GM19455 (cell line): Measurements from ENCODE around the gene PPP3R2.
"Not testable (repeated sequence)": the region's sequence is repeated elsewhere in the genome, so short reads cannot be mapped to it uniquely, and the experiment has no call there.

Experiments used
- ATAC-seq: cut with Tn5 transposase; IDR thresholded peaks from one replicate; pipeline ENCODE4 v1.9.1; 2021; ENCODE audit not compliant: unreplicated experiment

The PPP3R2 gene

GRCh38 chr9:101590074-101590473 is 4.7 kb downstream of the PPP3R2 start:
- not testable (repeated sequence) for ATAC-seq

GRCh38 chr9:101587332-101588043 is 7.3 kb downstream of the PPP3R2 start:
- no peak for ATAC-seq

- ATAC-seq, result no peak
Observed at GRCh38 chr9:101586651-101587050, 8.1 kb downstream of the PPP3R2 start.

DNA sequence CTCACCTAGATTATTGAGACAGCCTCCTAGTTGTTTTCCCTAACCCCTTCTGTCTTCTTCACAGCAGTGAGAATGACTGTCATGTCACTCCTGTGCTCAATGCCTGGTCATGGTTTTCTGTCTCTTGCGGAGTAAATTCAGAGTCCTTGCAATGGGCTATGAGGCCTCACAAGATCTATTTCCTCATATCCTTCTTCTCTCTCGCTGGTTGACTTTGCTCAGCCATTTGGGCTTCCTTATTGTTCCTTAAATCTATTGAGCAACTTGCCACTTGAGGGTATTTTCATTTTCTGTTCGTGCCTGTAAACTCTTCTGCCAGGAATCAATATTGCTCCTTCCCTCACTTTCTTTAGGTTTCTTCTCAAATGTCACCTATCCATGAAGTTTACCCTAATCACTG is 9.0 kb downstream of the PPP3R2 start:
- ATAC-seq, result no peak

GRCh38 chr9:101582553-101582952 is 12.2 kb downstream of the PPP3R2 start:
- ATAC-seq, result no peak

DNA sequence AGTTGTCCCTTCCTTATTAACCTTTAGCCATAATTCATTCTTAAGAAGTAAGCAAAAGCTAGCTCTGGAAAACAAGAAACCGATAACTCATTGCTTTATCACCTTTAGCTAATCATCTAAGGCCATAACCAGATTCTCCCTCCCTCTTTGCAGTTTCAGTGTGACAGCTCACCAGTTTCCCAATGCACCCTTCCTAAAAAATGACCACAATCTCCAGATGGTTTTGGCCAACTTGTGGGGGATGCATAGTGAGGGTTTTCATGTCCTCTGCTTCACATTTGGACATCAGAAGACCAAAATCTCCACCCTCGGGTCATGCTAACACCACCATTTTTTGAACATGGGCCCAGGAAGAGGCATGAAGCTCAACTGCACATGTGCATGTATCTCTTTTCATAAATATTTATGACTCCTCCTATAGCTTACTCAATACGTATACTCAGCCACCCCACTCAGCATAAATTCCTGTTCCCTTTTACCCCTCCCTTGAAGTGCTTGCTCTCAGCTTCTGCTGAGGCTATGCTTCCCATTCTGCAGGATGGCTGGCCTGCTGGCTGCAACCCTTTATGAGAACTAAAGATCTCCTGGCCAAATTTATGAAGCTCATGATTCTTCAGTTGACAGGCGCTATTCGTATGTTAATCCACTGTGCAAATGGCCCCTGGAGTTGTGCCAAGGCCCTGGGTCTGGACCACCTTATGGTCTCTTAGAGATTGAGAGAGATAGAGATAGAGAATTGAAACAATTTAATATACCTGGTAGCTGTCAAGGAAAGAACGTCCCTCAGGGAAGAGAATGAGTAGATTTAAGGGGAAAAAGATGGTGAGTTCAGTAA is 14.8 kb downstream of the PPP3R2 start:
- ATAC-seq, result no peak

- ATAC-seq, result no peak
Observed at GRCh38 chr9:101578378-101578777, 16.4 kb downstream of the PPP3R2 start.

DNA sequence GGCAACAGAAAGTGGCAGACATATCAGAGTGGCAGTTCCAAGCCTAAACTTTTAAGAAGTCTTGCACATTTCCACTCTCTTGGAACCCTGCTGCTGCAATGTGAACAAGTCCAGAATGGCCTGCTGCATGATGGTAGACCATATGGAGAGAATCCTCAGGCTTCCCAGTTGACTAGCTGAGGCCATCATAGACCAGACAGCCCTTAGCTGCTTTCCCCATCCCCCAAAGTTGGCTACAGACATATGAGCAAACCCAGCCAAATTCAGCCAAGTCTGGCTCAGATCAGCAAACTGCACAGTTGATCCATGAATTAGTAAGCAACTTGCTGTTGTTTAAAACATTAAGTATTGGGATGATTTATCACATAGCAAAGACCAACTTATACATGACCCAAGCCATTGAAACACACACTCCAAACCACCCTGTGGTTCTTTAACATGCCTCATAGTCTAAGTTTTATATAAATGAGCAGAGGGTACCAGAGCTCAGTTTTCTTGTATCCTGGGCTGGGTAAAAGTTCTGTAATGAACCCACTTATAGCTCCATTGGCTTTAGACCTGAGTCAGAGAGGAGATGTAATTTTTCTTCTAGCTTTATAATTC is 19.9 kb downstream of the PPP3R2 start:
- no peak for ATAC-seq

GRCh38 chr9:101572316-101572715 is 22.5 kb downstream of the PPP3R2 start:
- no peak for ATAC-seq

DNA sequence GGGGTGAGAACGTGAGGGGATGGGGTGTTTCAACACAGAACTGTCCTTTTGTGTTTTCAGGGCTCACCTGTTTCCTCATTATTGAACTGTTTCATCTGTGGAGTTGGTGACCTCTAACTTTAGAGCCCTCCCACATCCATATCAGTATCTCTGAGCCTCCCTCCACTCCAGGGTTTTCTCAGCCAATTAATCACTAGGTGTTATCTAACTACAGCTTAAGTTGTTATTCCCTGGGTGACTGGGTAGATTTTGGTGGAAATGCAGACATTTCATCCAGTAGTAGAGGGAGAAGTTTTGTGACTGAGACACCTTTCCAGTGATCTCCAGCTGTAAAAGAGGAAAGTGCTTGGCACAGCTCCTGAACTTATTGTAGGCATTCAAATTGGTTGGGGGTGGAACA is 23.7 kb downstream of the PPP3R2 start:
- no peak for ATAC-seq

- ATAC-seq, result no peak
Observed at GRCh38 chr9:101569741-101570501, 24.8 kb downstream of the PPP3R2 start.

DNA sequence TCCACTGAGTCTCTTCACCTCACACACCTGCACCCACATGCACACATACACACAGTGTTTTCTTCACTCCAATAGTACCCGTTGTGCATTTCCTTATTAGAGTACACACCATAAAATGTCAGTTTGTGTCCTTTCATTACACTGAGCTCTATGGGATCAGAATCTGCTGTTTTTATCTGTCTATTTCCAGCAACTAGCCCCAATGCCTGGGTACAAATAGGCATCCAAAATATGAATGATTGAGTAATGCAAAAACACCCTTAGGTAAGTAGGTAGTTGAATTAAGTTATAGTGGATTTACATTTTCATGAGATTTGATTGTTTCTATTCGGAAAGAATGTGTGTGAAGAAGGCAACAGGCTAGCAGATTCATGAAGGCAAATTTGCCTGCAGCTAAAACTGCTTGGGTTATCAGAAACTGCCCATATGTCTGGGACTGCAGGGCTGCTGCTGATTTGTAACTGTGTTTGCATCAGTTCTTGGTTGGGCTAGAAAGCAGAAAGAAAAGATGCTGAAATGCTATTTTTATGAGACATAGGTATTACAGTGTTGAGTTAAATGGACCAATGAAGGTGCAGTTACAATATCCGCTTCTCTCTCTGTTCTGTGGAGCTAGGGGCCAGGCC is 26.9 kb downstream of the PPP3R2 start:
- ATAC-seq, result no peak

DNA sequence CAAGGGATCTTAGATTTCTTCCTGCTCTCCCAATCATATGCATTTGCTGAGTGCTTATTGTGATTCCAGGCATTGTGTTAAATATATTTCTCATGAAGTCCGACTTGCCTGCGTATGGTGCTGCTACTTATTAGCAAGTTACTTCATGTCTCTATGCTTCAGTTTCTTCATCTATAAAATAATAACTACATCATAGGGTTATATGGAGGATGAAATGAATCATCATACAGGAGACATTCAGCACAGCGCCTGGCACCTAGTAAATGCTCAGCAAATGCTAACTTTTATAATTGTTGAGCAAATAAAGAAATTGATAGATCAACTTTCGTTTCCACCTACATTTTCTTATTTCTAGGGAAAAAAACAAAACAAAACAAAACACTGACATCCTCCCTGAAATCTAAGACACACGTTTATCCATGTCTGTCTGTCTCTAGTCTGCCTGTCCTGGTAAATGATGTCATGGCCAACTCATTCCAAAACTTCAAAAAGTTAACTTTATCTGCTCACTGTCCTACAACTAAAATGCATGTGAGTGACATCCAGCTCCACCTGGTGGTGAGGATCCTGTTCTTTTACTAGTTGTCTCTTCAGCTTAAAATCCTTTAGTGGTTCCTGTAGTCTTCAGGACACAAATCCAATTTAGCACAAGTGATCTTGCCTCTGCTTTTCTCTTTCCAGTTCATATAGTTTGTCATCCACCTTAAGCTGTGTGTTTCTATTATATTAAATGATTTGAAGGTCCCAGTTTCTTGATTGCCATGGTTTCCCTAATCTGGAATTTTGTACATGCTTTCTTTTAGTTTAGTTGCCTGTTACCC is 27.7 kb downstream of the PPP3R2 start:
- no peak for ATAC-seq

- no peak for ATAC-seq
Observed at GRCh38 chr9:101564252-101564651, 30.5 kb downstream of the PPP3R2 start.

- ATAC-seq, result no peak
Observed at GRCh38 chr9:101562966-101563365, 31.8 kb downstream of the PPP3R2 start.

GRCh38 chr9:101561740-101562139 is 33.0 kb downstream of the PPP3R2 start:
- ATAC-seq, result no peak

GRCh38 chr9:101549472-101550098 is 45.2 kb downstream of the PPP3R2 start:
- not testable (repeated sequence) for ATAC-seq

- ATAC-seq, result no peak
Observed at GRCh38 chr9:101543098-101543735, 51.6 kb downstream of the PPP3R2 start.
